Stimulated activated CD8-positive, alpha-beta memory T cell treated with anti-CD3 and anti-CD28 coated beads, Interleukin-12 subunit alpha, Interleukin-12 subunit beta, amount 100 ng/mL, for 24 hours (primary cell): Measurements from ENCODE around the gene LMLN.
"Not testable (repeated sequence)": the region's sequence is repeated elsewhere in the genome, so short reads cannot be mapped to it uniquely, and the experiment has no call there.

Experiments
- DNase-seq: peaks from one replicate; pipeline ENCODE4 v3.0.0-alpha.2; 2020; ENCODE audit errors: extremely low read depth

The LMLN gene

DNA sequence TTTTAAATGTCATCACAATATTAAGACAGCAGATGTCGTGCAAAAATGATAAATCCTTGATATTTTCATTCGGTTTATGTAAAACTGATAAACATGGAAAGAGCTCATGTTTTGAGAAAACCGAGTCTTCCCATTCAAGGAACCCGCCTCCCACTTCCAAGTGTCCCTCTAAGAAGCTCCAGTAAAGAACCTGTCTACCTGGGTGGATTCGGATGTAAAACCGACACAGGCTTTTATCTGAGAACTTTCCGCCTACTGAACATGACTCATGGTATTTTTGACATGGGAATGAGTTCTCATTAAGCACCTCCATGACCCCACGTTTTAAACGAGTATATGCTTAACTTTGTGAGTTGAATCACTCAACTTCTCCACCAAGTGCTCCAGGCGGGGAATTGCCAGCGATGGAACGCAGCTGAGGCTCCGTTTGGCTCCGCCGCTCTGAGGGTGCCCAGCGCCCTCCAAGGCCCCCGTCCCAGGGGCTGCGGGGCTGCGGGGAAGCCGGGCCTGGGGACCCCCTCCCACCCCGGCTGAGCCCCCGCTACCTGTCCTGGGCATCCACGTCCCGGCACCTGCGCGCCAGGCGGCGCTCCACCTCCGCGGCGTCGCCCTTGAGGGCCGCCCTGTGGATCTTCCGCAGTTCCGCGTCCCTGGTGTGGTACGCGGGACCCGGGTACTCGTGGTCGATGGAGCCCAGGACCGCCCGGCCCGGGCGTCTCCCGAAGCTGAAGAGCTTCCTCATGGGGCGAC lies 119.9 kb downstream of the LMLN start:
- no peak for DNase-seq

DNA sequence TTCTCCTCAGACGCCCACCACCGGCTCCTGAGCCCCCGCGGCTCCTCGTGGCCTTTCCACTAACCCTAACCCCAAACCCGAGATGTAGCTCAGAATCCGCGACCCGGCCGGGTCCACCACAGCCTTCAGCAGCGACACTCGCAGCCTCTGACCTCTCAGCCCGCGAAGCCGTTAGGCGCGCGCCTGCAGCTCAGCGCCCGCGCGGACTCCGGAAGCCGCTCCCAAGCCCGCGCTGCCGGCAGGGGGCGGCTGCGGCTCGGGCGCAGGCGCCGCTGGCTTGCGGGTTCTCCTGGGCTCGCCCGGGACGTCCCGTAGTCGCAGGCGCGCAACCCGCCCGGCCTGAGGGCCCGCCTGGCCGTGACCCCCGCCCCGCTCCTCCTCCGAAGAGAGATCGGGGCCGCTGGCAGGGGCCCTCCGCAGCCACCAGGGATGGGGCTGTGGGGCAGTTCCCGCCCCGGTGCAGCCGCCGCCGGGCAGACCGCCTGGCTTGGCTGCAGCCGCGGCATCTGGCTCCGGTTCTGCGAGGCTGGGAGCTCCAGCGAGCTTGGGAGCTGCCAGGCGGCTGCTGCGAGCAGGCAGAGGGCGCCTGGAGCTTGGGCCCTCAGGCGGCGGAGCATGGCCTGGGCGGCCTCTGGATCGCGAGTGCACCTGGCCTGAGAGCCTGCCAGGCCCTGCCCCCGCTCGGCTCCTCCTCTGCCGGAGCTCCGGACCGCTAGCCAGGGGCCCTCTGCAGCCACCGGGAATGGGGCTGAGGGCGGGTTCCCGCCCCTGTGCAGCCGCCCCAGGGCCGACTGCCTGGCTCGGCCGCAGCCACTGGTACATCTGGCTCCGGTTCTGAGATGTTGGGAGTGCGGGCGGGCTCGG lies 120.7 kb downstream of the LMLN start:
- DNase-seq, result peak; percentile 41

GRCh38 chr3:198081421-198081844 lies 121.4 kb downstream of the LMLN start:
- no peak for DNase-seq

GRCh38 chr3:198082226-198082625 lies 122.2 kb downstream of the LMLN start:
- DNase-seq, result not testable (repeated sequence)

GRCh38 chr3:198088421-198088955 lies 128.5 kb downstream of the LMLN start:
- DNase-seq, result no peak

DNA sequence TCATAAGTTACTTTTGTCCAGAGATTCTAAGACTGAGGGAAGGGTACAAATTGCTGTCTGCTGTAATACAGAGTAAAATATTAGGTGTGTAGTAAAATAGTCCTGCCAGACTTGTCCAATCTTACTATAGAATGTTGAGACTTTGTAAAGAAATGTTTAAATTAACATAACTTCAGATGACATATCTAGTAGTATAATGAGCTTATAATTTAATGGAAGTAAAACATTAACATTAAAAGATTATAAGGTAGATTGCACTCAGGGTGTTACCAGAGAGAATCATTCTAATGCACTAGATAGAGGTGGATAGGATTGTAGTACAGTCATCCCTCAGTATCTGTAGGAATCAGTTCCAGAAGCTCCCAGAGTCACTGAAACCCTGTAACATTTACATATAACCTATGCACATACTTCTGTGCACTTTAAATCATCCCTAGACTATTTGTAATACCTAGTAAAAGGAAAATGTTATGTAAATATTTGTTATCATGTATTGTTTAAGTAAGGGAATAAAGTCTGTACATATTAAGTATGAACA lies 130.8 kb downstream of the LMLN start:
- DNase-seq, result no peak

DNA sequence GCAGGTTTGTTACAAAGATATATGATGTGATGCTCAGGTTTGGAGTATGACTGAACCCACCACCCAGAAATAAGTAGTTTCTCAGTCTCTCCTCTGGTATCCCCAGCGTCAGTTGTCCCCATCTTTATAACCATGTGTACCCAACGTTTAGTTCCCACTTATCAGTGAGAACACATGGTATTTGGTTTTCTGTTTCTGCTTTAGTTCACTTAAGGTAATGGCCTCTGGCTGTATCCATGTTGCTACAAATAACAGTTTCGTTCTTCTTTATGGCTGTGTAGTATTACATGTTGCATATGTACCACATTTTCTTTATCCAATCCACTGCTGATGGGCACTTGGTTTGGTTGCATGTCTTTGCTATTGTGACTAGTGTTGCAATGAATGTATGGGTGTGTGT lies 132.3 kb downstream of the LMLN start:
- no peak for DNase-seq

- no peak for DNase-seq
These were observed 133.2 kb downstream of the LMLN start for GRCh38 chr3:198093112-198093679.
